Measurements from ENCODE around the gene MECP2. TPM values are rescaled to one million over a fixed set of nuclear protein-coding genes. Genes with fewer than 3 reads are reported as not detected.

The MECP2 gene
- total RNA-seq, 1 donor from 2014 or later, result 26.7 TPM

GRCh38 chrX:154113729-154114128, 16.2 kb upstream of the MECP2 start:
- Mint-ChIP-seq H3K4me3 (no peak overlapping the region), H3K36me3 (no peaks in the 10 kb centered on the region)
- no peaks in the 10 kb centered on the region for H3K4me1 ChIP-seq

GRCh38 chrX:154098551-154098950, 1.0 kb upstream of the MECP2 start:
- Histone ChIP-seq H3K4me1 (peaks cover 21% of the 10 kb centered on the region), H3K36me3 (no peaks in the 10 kb centered on the region), H3K4me3 (no peak overlapping the region), H3K4me2 (no peak overlapping the region), H3K27me3 (no peaks in the 10 kb centered on the region), H2AFZ (replicated peaks) (no peak overlapping the region), H3K9me3 (ENCODE audit: low read depth) (no peaks in the 10 kb centered on the region), H3K9ac (no peak overlapping the region), H3F3A (ENCODE audit: low read depth) (peaks cover 4% of the 10 kb centered on the region), H3K27ac (no peak overlapping the region), H4K20me1 (ENCODE audit: low read depth) (peaks cover 31% of the 10 kb centered on the region), H3K79me2 (ENCODE audit: low read depth) (peaks cover 34% of the 10 kb centered on the region)
- DNase-seq (ENCODE audit: low spot score), result no peak
- Mint-ChIP-seq H3K27me3 (ENCODE audit: insufficient read depth, low read depth) (peaks cover 5% of the 10 kb centered on the region), H3K4me1 (peaks cover 34% of the 10 kb centered on the region), H3K27ac (peak overlapping the region; percentile 47), H3K4me3 (peak overlapping the region; percentile 82), H3K36me3 (no peaks in the 10 kb centered on the region), H3K9me3 (peaks cover 28% of the 10 kb centered on the region)
- TF ChIP-seq EZH2phosphoT487 (IDR thresholded peaks at IDR 0.05) (no peak), EZH2 (IDR thresholded peaks at IDR 0.05) (no peak), CTCF (IDR thresholded peaks at IDR 0.05) (no peak)

More at GRCh38 chrX:154113729-154114128, 16.2 kb upstream of the MECP2 start:
- no peaks in the 10 kb centered on the region for H3K36me3 ChIP-seq
- no peak for DNase-seq (ENCODE audit: low spot score)
- no peak overlapping the region for H3K9ac ChIP-seq
- H3K27me3 ChIP-seq, result no peaks in the 10 kb centered on the region
- H3K27me3 Mint-ChIP-seq (ENCODE audit: insufficient read depth, low read depth), result peaks cover 7% of the 10 kb centered on the region
- H3K4me2 ChIP-seq, result no peak overlapping the region
- H3K79me2 ChIP-seq (ENCODE audit: low read depth), result no peaks in the 10 kb centered on the region
- peaks cover 26% of the 10 kb centered on the region for H3K9me3 Mint-ChIP-seq
- H3K4me3 ChIP-seq, result no peak overlapping the region
- H2AFZ ChIP-seq (replicated peaks), result peak overlapping the region; percentile 17
- H3K27ac Mint-ChIP-seq, result no peak overlapping the region
- H3K27ac ChIP-seq, result no peak overlapping the region
- H3K4me1 Mint-ChIP-seq, result peaks cover 10% of the 10 kb centered on the region
- no peaks in the 10 kb centered on the region for H4K20me1 ChIP-seq (ENCODE audit: low read depth)
- TF ChIP-seq EZH2 (IDR thresholded peaks at IDR 0.05) (no peak), CTCF (IDR thresholded peaks at IDR 0.05) (no peak), EZH2phosphoT487 (IDR thresholded peaks at IDR 0.05) (no peak)
- H3F3A ChIP-seq (ENCODE audit: low read depth), result no peaks in the 10 kb centered on the region
- H3K9me3 ChIP-seq (ENCODE audit: low read depth), result no peaks in the 10 kb centered on the region

- peak; percentile 91 for DNase-seq (ENCODE audit: low spot score)
- H3K27me3 Mint-ChIP-seq (ENCODE audit: insufficient read depth, low read depth), result peaks cover 3% of the 10 kb centered on the region
- H3K36me3 Mint-ChIP-seq, result no peaks in the 10 kb centered on the region
- TF ChIP-seq CTCF (IDR thresholded peaks at IDR 0.05), result no peak
- TF ChIP-seq EZH2phosphoT487 (IDR thresholded peaks at IDR 0.05), result no peak
- no peak for TF ChIP-seq EZH2 (IDR thresholded peaks at IDR 0.05)
- Histone ChIP-seq H3K4me2 (peak overlapping the region; percentile 81), H2AFZ (replicated peaks) (no peak overlapping the region), H3K9me3 (ENCODE audit: low read depth) (no peaks in the 10 kb centered on the region), H3K27ac (peak overlapping the region; percentile 86), H3K27me3 (no peaks in the 10 kb centered on the region), H3F3A (ENCODE audit: low read depth) (peaks cover 4% of the 10 kb centered on the region), H3K4me3 (peak overlapping the region; percentile 72), H3K36me3 (no peaks in the 10 kb centered on the region), H3K9ac (peak overlapping the region; percentile 66), H3K4me1 (peaks cover 33% of the 10 kb centered on the region), H4K20me1 (ENCODE audit: low read depth) (peaks cover 45% of the 10 kb centered on the region), H3K79me2 (ENCODE audit: low read depth) (peaks cover 48% of the 10 kb centered on the region)
- H3K4me3 Mint-ChIP-seq, result peak overlapping the region; percentile 92
- peaks cover 44% of the 10 kb centered on the region for H3K4me1 Mint-ChIP-seq
- peaks cover 23% of the 10 kb centered on the region for H3K9me3 Mint-ChIP-seq
- no peak overlapping the region for H3K27ac Mint-ChIP-seq
Measured at GRCh38 chrX:154097003-154097588, 421 bp downstream of the MECP2 start.

Data from neural progenitor cell (in vitro differentiated cells).